ENCODE measurements around the gene SLC25A53. TPM values are rescaled to one million over a fixed set of nuclear protein-coding genes. Genes with fewer than 3 reads are reported as not detected.

The SLC25A53 gene
- total RNA-seq, 5 donors from 2014 or later (not counting 1 experiment from before 2014, with no cell fraction given): 10.1 to 20.2 (median 16.2) TPM

DNA sequence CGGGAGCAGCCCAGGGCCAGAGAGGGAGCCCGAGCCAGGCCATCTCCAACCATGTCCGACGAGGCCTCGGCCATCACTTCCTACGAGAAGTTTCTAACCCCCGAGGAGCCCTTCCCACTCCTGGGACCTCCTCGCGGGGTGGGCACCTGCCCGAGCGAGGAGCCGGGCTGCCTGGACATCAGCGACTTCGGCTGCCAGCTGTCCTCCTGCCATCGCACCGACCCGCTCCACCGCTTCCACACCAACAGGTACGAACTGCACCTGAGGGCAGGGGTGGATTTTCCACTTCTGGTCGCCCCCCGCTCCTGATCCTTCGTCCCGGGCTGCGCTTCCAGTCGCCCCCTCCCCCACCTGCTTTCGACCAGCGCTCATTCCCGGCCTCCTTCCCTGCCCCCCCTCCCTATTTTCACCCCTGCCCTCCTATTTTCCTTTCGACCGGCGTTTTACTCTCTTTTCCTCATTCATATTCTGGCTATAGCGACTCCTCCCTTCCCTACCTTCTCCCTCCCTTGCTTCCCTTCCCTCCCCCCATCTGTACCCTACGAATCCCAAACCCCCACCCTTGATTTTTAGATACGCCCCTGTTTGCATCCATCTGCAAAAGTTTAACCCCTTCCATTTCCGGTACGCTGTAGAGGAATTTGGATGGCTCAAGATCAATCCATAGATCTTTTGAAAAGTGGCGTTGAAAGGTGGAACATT is 10.1 kb upstream of the SLC25A53 start:
- Mint-ChIP-seq H3K27ac (no peak overlapping the region), H3K4me3 (peak overlapping the region; percentile 69 to 83 (median 79)), H3K9me3 (no peaks in the 10 kb centered on the region), H3K27me3 (peaks cover 0 to 17% of the 10 kb centered on the region in 2 donors), H3K36me3 (peaks cover 2% of the 10 kb centered on the region), H3K4me1 (peaks cover 31 to 44% (median 40%) of the 10 kb centered on the region in 3 donors)
- no peak for DNase-seq
- WGBS (ENCODE audit: insufficient coverage): 0% methylated on average over 6 of the region's 37 CpGs
- Histone ChIP-seq H3K36me3 (ENCODE audit: control insufficient read depth in 2 of 2, extremely low read depth in 1 of 2, insufficient read depth in 1 of 2, low read length in 1 of 2) (no peaks in the 10 kb centered on the region), H3K4me1 (ENCODE audit: control insufficient read depth in 1 of 2, extremely low read depth in 1 of 2, insufficient read depth in 2 of 2, low read length in 2 of 2) (peaks cover 4 to 9% of the 10 kb centered on the region in 2 experiments), H3K9me3 (no peaks in the 10 kb centered on the region), H3K27ac (ENCODE audit: low read length) (peak overlapping the region; percentile 38), H3K4me3 (ENCODE audit: control insufficient read depth in 1 of 2, extremely low read depth in 1 of 2, low read length in 1 of 2) (peak overlapping the region; percentile 78 to 89), H3K27me3 (replicated peaks in 1 of 2; ENCODE audit: control insufficient read depth in 2 of 2, extremely low read depth in 1 of 2, insufficient read depth in 2 of 2, low read length in 1 of 2) (no peaks in the 10 kb centered on the region)
- ChIA-PET POLR2A (interaction anchor here in 1 of 2 donors (1.2 to 1.9 kb wide), 2 partner anchors 10 kb away, joined by 6 to 9 read pairs; partner anchors contain the start of gene SLC25A53), CTCF (interaction anchor here (0.6 to 1.8 kb wide), 5 partner anchors 10 to 706 kb away, joined by 3 to 22 read pairs (median 3); partner anchors contain the start of gene SLC25A53 (in 1 of the 2))
- peak in 1 of 4 experiments; percentile 5 for ATAC-seq (replicated peaks in 1 of 4)

DNA sequence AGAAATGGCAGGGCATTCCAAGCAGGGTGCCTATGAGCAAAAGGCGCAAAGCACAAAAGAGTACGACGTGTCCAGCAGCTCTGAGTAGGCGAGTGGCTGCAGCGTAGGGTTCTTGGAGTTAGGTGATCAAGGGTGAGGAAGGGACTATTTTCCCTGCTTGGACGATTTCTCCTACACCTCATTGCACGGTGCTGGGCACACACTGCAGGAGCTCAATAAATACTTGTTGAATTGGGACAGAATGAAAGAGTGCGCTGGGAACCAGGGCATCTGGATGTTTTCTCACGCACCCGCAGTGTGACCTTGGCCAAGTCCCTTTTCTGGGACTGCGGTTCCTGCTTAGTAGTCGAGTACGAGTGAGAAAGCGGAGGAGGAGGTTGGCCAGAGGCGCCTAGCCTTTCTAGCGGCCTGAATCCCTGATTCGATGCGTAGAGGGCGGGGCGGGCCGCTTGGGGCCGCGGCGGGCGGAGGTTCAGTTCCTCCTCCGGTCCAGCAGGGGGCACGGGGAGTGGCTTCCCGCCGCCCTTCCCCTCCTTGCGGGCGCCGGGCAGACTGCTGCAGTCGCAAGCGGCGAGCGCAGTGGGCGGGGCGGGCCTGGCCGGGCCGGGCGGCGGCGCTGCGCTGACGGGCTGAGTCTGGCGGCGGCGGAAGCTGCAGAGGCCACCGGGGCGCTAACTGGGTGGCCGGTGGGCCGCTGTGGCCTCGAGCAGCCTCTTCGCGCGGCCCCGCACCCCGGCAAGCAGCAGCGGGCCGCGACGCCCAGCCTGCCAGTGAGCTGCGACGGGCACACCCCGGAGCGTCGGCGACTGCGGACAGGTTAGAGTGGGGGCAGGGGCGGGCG is 9.3 kb upstream of the SLC25A53 start, which contains the start of gene FAM199X:
FAM199X (plus strand) TSS at position 560 of the 841 bp plus-strand sequence. CDS start 333 bp downstream, outside the sequence.
- Mint-ChIP-seq H3K27ac (peak within 1 kb of the TSS; percentile 86 to 93), H3K4me3 (peak within 1 kb of the TSS; percentile 81 to 85 (median 83)), H3K9me3 (no peaks in the 10 kb centered on the region), H3K4me1 (peaks cover 31 to 44% (median 40%) of the 10 kb centered on the region in 3 donors), H3K27me3 (peaks cover 0 to 17% of the 10 kb centered on the region in 2 donors), H3K36me3 (peaks cover 2% of the 10 kb centered on the region)
- ATAC-seq (replicated peaks in 1 of 4) (peak; percentile 95 to 100 (median 98)), DNase-seq (peak; percentile 62 to 90 (median 77))
- under 1% methylated on average over 37 of the region's 71 CpGs for WGBS (ENCODE audit: insufficient coverage)
- H3K27me3 ChIP-seq (replicated peaks in 1 of 2; ENCODE audit: control insufficient read depth in 2 of 2, extremely low read depth in 1 of 2, insufficient read depth in 2 of 2, low read length in 1 of 2): no peaks in the 10 kb centered on the region
- H3K4me3 ChIP-seq (ENCODE audit: control insufficient read depth in 1 of 2, extremely low read depth in 1 of 2, low read length in 1 of 2): peak within 1 kb of the TSS; percentile 78 to 89
- H3K36me3 ChIP-seq (ENCODE audit: control insufficient read depth in 2 of 2, extremely low read depth in 1 of 2, insufficient read depth in 1 of 2, low read length in 1 of 2): no peaks in the 10 kb centered on the region
- POLR2A ChIA-PET: interaction anchor here (1.1 to 1.9 kb wide), 2 partner anchors 9 kb away, joined by 4 to 9 read pairs; partner anchors contain the start of gene SLC25A53 (in 2 of the 2)
- peaks cover 4 to 9% of the 10 kb centered on the region in 2 experiments for H3K4me1 ChIP-seq (ENCODE audit: control insufficient read depth in 1 of 2, extremely low read depth in 1 of 2, insufficient read depth in 2 of 2, low read length in 2 of 2)
- H3K27ac ChIP-seq (ENCODE audit: low read length): peak within 1 kb of the TSS; percentile 64
- CTCF ChIA-PET: interaction anchor here in 1 of 2 donors (0.6 to 1.8 kb wide), 8 partner anchors 9 to 962 kb away, joined by 3 to 22 read pairs (median 3); partner anchors contain the start of gene SLC25A53
- H3K9me3 ChIP-seq: no peaks in the 10 kb centered on the region

DNA sequence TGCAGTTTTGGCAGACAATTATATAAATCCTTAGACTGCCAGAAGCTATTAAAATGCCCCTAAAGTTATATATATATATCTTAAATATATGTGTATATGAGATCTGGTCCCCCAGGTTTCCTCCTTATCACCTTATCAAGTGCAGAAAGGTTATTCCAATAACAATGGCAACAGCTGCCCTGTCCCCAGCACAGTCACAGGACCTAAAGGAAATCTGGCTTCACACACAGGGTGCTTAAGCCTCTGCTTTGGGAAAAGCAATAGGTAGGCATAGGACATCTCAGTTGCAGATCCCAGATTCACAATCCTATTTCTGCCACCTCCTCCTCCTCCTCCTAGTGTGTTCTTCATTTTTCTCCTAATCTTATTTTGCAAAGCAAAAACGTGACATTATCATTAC is 5.8 kb downstream of the SLC25A53 start:
- no peaks in the 10 kb centered on the region for H3K9me3 ChIP-seq
- H3K4me3 ChIP-seq (ENCODE audit: control insufficient read depth in 1 of 2, extremely low read depth in 1 of 2, low read length in 1 of 2): no peak overlapping the region
- peaks cover 0 to 10% of the 10 kb centered on the region in 2 experiments for H3K4me1 ChIP-seq (ENCODE audit: control insufficient read depth in 1 of 2, extremely low read depth in 1 of 2, insufficient read depth in 2 of 2, low read length in 2 of 2)
- no CpG with 5 or more reads among the region's 1 CpG for WGBS (ENCODE audit: insufficient coverage)
- ChIA-PET POLR2A (no interaction called here), CTCF (no interaction called here)
- H3K27ac ChIP-seq (ENCODE audit: low read length): no peak overlapping the region
- no peaks in the 10 kb centered on the region for H3K27me3 ChIP-seq (replicated peaks in 1 of 2; ENCODE audit: control insufficient read depth in 2 of 2, extremely low read depth in 1 of 2, insufficient read depth in 2 of 2, low read length in 1 of 2)
- Mint-ChIP-seq H3K4me3 (no peak overlapping the region), H3K27ac (no peak overlapping the region), H3K9me3 (no peaks in the 10 kb centered on the region), H3K27me3 (peaks cover 0 to 5% of the 10 kb centered on the region in 2 donors), H3K36me3 (peaks cover 2% of the 10 kb centered on the region), H3K4me1 (peaks cover 10 to 22% (median 10%) of the 10 kb centered on the region in 3 donors)
- ATAC-seq (replicated peaks in 1 of 4): no peak
- no peaks in the 10 kb centered on the region for H3K36me3 ChIP-seq (ENCODE audit: control insufficient read depth in 2 of 2, extremely low read depth in 1 of 2, insufficient read depth in 1 of 2, low read length in 1 of 2)
- no peak for DNase-seq

- no peak for DNase-seq
- WGBS (ENCODE audit: insufficient coverage): no CpG with 5 or more reads among the region's 8 CpGs
- CTCF ChIA-PET: no interaction called here
Measured at GRCh38 chrX:104141087-104141760, 15.6 kb downstream of the SLC25A53 start.

DNA sequence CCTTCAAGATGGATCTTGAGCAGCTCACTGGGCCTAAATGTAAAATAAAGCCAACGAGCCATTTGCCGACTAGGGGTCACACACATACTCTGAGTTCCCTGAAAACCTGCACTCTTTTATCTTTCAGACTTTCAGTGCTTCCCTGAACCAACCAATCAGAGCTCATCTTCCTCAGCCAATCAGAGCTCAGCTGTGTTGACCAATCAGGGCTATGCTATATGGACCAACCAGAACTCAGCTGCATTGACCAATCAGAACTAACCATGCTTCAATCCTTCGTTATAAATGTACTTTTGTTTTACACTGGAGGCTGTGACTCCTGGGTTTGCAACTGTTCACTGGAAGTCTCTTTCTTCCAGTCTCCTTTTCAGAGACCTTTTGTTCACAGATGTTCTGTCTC is 19.3 kb downstream of the SLC25A53 start:
- Mint-ChIP-seq H3K4me1 (peaks cover 18 to 30% (median 26%) of the 10 kb centered on the region in 3 donors), H3K36me3 (no peaks in the 10 kb centered on the region), H3K27me3 (peaks cover 0 to 14% of the 10 kb centered on the region in 2 donors), H3K4me3 (no peak overlapping the region), H3K9me3 (no peaks in the 10 kb centered on the region), H3K27ac (no peak overlapping the region)
- POLR2A ChIA-PET: no interaction called here
- Histone ChIP-seq H3K4me3 (ENCODE audit: control insufficient read depth in 1 of 2, extremely low read depth in 1 of 2, low read length in 1 of 2) (no peak overlapping the region), H3K27ac (ENCODE audit: low read length) (no peak overlapping the region), H3K4me1 (ENCODE audit: control insufficient read depth in 1 of 2, extremely low read depth in 1 of 2, insufficient read depth in 2 of 2, low read length in 2 of 2) (peaks cover 0 to 15% of the 10 kb centered on the region in 2 experiments), H3K36me3 (ENCODE audit: control insufficient read depth in 2 of 2, extremely low read depth in 1 of 2, insufficient read depth in 1 of 2, low read length in 1 of 2) (peaks cover 0 to 2% of the 10 kb centered on the region in 2 donors), H3K27me3 (replicated peaks in 1 of 2; ENCODE audit: control insufficient read depth in 2 of 2, extremely low read depth in 1 of 2, insufficient read depth in 2 of 2, low read length in 1 of 2) (no peaks in the 10 kb centered on the region), H3K9me3 (no peaks in the 10 kb centered on the region)
- WGBS (ENCODE audit: insufficient coverage): 80% methylated on average over 1 of the region's 3 CpGs
- ATAC-seq (replicated peaks in 1 of 4) (peak in 1 of 4 experiments; percentile 66), DNase-seq (peak in 1 of 35 experiments; percentile 26)
- CTCF ChIA-PET: interaction anchor here (0.7 to 4.1 kb wide), 6 partner anchors 9 to 293 kb away, joined by 3 to 18 read pairs (median 6); partner anchors contain the start of gene SLC25A53 (in 1 of the 2)

More at GRCh38 chrX:104141087-104141760, 15.6 kb downstream of the SLC25A53 start:
- Histone ChIP-seq H3K9me3 (no peaks in the 10 kb centered on the region), H3K4me3 (ENCODE audit: control insufficient read depth in 1 of 2, extremely low read depth in 1 of 2, low read length in 1 of 2) (no peak overlapping the region), H3K27ac (ENCODE audit: low read length) (no peak overlapping the region), H3K27me3 (replicated peaks in 1 of 2; ENCODE audit: control insufficient read depth in 2 of 2, extremely low read depth in 1 of 2, insufficient read depth in 2 of 2, low read length in 1 of 2) (no peaks in the 10 kb centered on the region), H3K36me3 (ENCODE audit: control insufficient read depth in 2 of 2, extremely low read depth in 1 of 2, insufficient read depth in 1 of 2, low read length in 1 of 2) (peaks cover 0 to 2% of the 10 kb centered on the region in 2 donors), H3K4me1 (ENCODE audit: control insufficient read depth in 1 of 2, extremely low read depth in 1 of 2, insufficient read depth in 2 of 2, low read length in 2 of 2) (peaks cover 0 to 3% of the 10 kb centered on the region in 2 experiments)
- H3K4me3 Mint-ChIP-seq: no peak overlapping the region
- H3K36me3 Mint-ChIP-seq: peaks cover 9% of the 10 kb centered on the region
- POLR2A ChIA-PET: no interaction called here
- no peaks in the 10 kb centered on the region for H3K27me3 Mint-ChIP-seq
- peak overlapping the region in 1 of 2 donors; percentile 16 for H3K27ac Mint-ChIP-seq
- no peak for ATAC-seq (replicated peaks in 1 of 4)
- peaks cover 28 to 37% (median 33%) of the 10 kb centered on the region in 3 donors for H3K4me1 Mint-ChIP-seq
- no peaks in the 10 kb centered on the region for H3K9me3 Mint-ChIP-seq
